GM12891 (cell line): ENCODE results near the gene CDYL.

Experiments
- DNase-seq: peaks from one replicate; pipeline ENCODE4 v3.0.0; 2011; ENCODE audit warnings: low spot score; ENCODE audit not compliant: insufficient read length
- FAIRE-seq: peaks from 2 replicates; lab custom pipeline; 2011; peaks lifted over from hg19 to GRCh38; lab: Jason Lieb, UNC
- PAX5 ChIP-seq: IDR thresholded peaks from 2 replicates; pipeline ENCODE4 v1.6.1; 2011; ENCODE audit warnings: low read length, moderate library complexity, mild to moderate bottlenecking; ENCODE audit not compliant: insufficient read depth, severe bottlenecking
- POLR2A ChIP-seq: IDR thresholded peaks from 2 replicates; pipeline ENCODE4 v1.6.1; 2011; ENCODE audit warnings: low read depth, low read length, control low read depth
- POLR2AphosphoS5 ChIP-seq: IDR thresholded peaks from 2 replicates; pipeline ENCODE4 v1.6.1; 2011; ENCODE audit warnings: low read depth, low read length, control low read depth
- POU2F2 ChIP-seq: IDR thresholded peaks from 2 replicates; pipeline ENCODE4 v1.6.1; 2011; ENCODE audit warnings: low read depth, mild to moderate bottlenecking, control low read depth, low read length, moderate library complexity
- SPI1 ChIP-seq: IDR thresholded peaks from 2 replicates; pipeline ENCODE4 v1.6.1; 2011; ENCODE audit warnings: low read depth, low read length, control low read depth
- TAF1 ChIP-seq: IDR thresholded peaks from 2 replicates; pipeline ENCODE4 v1.6.1; 2011; ENCODE audit warnings: low read depth, low read length, control low read depth

The CDYL gene

DNA sequence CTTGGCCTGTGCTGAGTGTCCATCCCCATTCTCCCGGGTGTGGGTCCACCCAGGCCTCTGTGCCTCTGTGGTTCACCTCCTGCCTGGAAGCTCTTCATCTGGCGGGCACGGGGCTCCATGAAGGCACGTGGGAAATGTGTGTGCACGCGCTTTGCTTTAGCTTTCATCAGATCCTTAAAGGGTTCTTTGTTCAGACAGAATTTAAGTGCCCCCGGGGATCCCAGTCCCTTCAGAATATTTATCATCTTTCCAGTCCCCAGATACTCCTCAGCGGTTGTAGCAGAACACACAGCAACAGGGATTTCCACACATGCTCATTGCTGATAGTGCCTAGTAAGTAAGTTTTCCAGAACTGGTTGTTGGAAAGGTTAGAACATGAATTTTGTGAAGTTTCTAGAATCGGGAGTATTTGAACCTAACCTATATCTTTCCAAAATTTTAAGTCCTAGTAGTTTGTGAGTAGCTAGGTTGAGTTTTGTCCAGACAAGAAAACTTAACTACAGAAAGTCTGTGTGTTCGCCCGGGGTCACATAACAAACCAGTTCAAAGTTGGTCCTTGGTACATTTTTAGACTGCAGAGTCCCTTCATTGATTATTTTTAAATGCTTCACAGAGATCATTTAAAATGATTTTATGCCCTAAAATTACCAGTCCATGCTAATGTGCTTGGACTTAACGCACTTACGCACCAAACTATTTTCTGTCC is 159.9 kb downstream of the CDYL start:
- FAIRE-seq (peak; percentile 35), DNase-seq (no peak)
- no peak for TF ChIP-seq POLR2A
- no peak for TF ChIP-seq POLR2AphosphoS5
- no peak for TF ChIP-seq PAX5
- TF ChIP-seq TAF1 = no peak
- no peak for TF ChIP-seq SPI1
- no peak for TF ChIP-seq POU2F2

DNA sequence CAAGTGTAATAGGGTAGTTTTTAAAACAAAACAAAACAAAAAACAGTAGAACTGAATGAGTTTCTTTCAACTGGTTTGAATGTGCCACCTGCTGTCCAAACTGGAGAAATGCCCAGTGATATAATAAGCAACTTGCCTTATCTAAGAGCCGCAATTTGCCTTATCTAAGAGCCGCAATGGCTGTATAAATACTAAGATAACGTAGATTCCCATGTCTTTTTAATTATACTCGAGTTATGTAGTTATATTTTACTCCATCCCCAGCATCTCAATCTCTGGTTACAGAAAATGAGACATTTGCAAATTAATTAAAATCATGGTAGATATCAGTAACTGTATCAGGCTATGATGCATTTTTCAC is 160.5 kb downstream of the CDYL start:
- TF ChIP-seq TAF1 (no peak), POLR2AphosphoS5 (no peak), POU2F2 (no peak), POLR2A (no peak), PAX5 (no peak), SPI1 (no peak)
- DNase-seq (peak; percentile 34), FAIRE-seq (peak; percentile 41)

DNA sequence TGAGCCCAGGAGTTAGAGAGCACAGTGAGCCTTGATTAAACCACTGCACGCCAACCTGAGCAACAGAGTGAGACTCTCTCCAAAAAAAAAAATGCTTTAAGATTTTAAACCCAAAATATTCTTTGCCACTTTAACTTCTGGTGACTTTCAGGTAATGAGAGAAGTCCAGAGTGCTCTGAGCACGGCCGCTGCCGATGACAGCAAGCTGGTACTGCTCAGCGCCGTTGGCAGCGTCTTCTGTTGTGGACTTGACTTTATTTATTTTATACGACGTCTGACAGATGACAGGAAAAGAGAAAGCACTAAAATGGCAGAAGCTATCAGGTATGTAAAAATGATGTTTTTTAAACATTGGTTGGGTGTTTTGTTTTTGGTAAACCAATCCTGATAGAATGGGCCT is 161.2 kb downstream of the CDYL start:
- TF ChIP-seq POU2F2 (no peak), PAX5 (no peak), POLR2A (no peak), POLR2AphosphoS5 (no peak), SPI1 (no peak), TAF1 (no peak)
- no peak for DNase-seq
- FAIRE-seq = no peak

DNA sequence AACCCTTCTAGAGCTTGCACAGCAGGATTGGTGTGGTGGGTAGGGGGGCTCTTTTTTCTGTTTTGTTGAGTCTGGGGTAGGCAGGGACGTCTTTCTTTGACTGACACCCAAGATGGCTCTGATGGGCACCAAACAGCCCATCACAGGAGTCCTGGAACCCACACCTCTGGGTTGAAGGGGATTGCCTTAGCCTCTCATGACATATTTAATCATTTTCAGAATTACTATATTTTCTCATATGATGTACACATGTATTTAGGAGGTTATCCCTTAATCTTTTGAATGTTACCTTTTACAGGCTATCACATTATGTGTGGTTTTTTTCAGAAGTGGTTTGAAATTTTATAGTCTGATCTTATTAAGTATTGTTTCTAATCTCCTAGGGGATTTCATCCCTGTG is 163.0 kb downstream of the CDYL start:
- TF ChIP-seq TAF1 (no peak), POU2F2 (no peak), POLR2AphosphoS5 (no peak), SPI1 (no peak), POLR2A (no peak), PAX5 (no peak)
- DNase-seq (no peak), FAIRE-seq (no peak)

DNA sequence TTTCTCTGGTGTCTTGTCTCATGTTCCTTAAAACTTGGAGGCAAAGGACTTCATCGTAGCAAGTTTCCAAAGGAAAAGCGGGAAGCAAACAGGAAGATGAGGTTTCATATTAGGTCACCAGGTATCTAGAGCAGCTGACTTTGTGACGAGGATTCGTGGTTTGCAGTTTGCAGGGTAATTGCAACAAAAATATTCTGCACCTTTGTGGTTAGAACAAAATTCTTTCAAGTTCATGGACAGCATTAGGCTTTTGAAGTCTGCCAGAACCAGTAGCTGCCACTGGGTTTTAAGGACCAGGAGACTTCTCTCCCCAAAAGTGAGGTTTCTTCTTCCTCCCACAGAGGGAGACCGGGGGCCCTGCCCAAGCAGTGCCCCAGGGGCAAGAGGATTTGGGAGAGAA is 164.2 kb downstream of the CDYL start:
- DNase-seq (no peak), FAIRE-seq (no peak)
- no peak for TF ChIP-seq POLR2A
- TF ChIP-seq TAF1 = no peak
- no peak for TF ChIP-seq PAX5
- TF ChIP-seq POLR2AphosphoS5 = no peak
- no peak for TF ChIP-seq SPI1
- TF ChIP-seq POU2F2 = no peak

DNA sequence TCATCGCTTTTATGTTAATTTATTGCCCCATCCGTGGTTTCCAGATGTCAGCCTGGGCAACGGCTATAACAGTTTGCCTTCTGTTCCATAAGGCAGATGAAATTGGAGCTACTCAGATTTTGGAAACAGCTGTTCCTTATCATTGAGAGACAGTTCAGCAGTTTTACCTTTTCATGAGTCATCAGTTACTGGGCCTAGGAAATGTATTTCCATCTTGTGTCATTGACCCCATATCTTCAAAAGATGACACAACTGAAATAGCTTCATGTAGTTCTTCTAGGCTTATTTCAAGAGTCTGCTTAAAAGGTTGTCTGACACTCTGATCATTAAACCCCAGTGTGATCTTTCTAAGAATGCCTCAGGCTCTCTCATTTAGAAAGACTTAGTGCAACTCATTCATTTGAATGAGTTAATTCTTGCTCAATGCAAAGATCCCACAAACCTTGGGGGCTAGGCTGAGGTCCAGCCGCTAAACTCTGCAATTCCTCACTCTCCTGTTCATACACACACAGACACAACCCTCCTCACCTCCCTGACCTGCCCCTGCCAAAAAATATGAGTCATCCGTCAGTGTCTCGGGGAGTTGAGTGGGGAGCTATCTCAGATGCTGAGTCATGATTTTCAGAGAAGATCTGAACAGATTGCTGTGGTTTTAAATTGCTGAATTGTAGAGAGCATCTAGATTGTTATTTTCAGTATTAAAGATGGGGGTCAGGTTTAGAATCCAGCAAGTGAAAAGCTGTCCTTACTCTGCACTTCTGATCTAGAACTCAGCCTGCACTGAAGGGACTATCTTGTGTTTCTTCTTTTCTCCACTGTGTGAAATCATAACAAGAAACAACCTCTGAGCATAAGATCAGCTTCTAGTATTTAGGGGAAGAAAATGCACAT is 165.8 kb downstream of the CDYL start:
- peak; percentile 5 for FAIRE-seq
- TF ChIP-seq POU2F2 (peak; percentile 18; the same call in 1 of the 2 replicates), POLR2AphosphoS5 (no peak)

DNA sequence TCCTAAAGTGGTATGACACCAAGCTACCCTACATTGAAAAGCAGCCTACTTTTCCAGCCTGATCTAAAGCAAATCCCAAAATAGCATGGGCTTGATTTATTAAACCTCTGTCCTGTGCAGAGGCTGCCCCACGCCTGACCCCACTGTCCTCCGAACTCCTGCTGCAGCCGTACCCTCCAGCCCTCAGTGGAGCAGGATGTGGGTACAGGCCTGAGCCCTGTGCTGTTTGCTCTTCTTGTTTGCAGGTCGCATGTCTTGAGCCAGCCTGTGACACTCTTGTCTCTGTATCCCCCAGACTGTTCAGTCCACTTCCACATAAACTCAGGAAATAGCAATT is 166.4 kb downstream of the CDYL start:
- TF ChIP-seq SPI1 (no peak), POLR2A (no peak), TAF1 (no peak), POLR2AphosphoS5 (no peak), POU2F2 (no peak), PAX5 (no peak)
- DNase-seq (no peak), FAIRE-seq (no peak)

More for the DNA sequence above, 165.8 kb downstream of the CDYL start:
- DNase-seq = no peak

DNA sequence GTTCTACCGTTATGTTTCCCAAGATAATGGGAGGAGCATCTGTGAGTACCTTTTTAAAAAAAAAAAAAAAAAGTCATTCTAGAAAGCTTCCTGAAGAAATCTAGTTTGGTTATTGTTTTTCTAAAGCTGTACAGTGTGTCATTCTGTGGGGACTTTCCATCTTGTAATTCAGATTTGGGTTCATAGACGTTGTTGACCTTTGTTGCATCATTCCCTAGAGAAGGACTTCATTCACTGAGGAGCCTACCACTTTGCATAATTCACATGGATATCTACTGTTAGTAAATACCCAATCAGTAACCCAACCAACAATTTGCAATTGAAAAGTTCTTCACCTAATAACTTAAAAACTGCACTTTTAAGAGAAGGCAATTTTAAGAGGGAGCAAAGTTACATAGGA is 167.5 kb downstream of the CDYL start:
- FAIRE-seq (no peak), DNase-seq (no peak)
- TF ChIP-seq SPI1 = no peak
- TF ChIP-seq TAF1 = no peak
- no peak for TF ChIP-seq POU2F2

DNA sequence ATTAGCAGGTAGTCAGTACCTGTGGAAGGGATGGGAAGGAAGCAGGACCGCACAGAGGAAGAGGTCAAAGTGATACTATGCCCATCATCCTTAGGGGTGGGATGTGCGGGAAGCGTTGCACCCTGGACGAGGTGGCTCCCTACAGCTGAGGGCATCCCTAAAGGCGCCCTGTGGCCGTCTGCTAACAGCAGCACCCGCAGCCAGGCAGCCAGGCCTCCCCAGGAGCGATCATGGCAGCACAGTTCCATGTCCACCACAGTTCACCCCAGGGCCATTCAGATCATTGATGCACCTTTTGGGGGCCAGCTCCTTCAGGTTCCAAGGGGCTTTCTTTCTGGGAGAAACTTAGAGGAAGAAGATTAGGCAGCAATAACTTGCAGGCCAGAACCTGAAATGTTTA is 168.1 kb downstream of the CDYL start:
- DNase-seq (no peak), FAIRE-seq (no peak)
- TF ChIP-seq TAF1 = no peak
- no peak for TF ChIP-seq POLR2AphosphoS5
- no peak for TF ChIP-seq POU2F2
- TF ChIP-seq POLR2A = no peak
- TF ChIP-seq PAX5 = no peak
- no peak for TF ChIP-seq SPI1

DNA sequence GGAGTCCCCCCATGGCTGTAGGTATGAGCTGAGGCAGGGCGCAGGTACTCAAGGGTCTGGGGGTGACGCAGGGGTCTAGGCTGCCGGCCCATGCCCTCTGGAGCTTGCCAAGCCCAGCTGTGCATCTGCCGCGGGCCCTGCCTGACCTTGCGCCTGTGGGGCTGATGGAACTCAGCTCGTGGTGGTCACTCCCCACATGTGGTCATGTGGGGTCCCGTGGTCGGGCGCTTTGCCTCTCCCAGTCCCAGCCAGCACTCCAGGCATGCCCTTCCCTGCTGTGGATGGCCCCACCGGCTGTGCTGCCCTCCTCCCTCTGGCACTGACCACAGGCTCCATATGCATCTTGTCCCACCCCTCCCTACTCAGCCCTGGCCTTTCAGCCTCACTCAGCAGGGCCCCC is 170.3 kb downstream of the CDYL start:
- no peak for FAIRE-seq
- no peak for DNase-seq
- TF ChIP-seq POLR2A = no peak
- TF ChIP-seq POLR2AphosphoS5 = no peak
- TF ChIP-seq TAF1 = no peak
- TF ChIP-seq SPI1 = no peak
- no peak for TF ChIP-seq PAX5
- no peak for TF ChIP-seq POU2F2
